EH (cell line): ENCODE data around the gene HAPLN1.

Experiments
- DNase-seq: peaks from one replicate; pipeline ENCODE4 v3.0.0-alpha.2; 2015; ENCODE audit warnings: low read depth

The HAPLN1 gene

GRCh38 chr5:83641946-83642345 is 78.7 kb downstream of the HAPLN1 start:
- no peak for DNase-seq

- DNase-seq = no peak
These were observed 80.7 kb downstream of the HAPLN1 start for GRCh38 chr5:83639911-83640310.

- DNase-seq = peak; percentile 10
These were observed 84.5 kb downstream of the HAPLN1 start for GRCh38 chr5:83636156-83636555.

GRCh38 chr5:83633285-83633684 is 87.4 kb downstream of the HAPLN1 start:
- DNase-seq = no peak

- peak; percentile 78 for DNase-seq
These were observed 87.8 kb downstream of the HAPLN1 start for GRCh38 chr5:83632874-83633273.

GRCh38 chr5:83628360-83628759 is 92.3 kb downstream of the HAPLN1 start:
- peak; percentile 24 for DNase-seq

- no peak for DNase-seq
These were observed 105.8 kb downstream of the HAPLN1 start for GRCh38 chr5:83614841-83615240.

GRCh38 chr5:83608122-83608521 is 112.5 kb downstream of the HAPLN1 start:
- DNase-seq = peak; percentile 41

- DNase-seq = no peak
These were observed 125.4 kb downstream of the HAPLN1 start for GRCh38 chr5:83595217-83595616.

GRCh38 chr5:83590966-83591365 is 129.7 kb downstream of the HAPLN1 start:
- no peak for DNase-seq

GRCh38 chr5:83589786-83590185 is 130.9 kb downstream of the HAPLN1 start:
- no peak for DNase-seq
